A673 (cell line): ENCODE results near the gene SLC25A21. TPM values are rescaled to one million over a fixed set of nuclear protein-coding genes. Genes with fewer than 3 reads are reported as not detected.

Experiments used
- BruUV-seq: library from RNA; stranded (reverse); fragments of 400-500 nt; replicated peaks from 2 replicates; lab custom pipeline; 2021; lab: Mats Ljungman, UMichigan
- CTCF ChIA-PET: fragments of 300-600 bp; sonication (Branson Sonifier 250); formaldehyde crosslinking; loops from one replicate; lab custom pipeline; 2022; ENCODE audit warnings: antibody characterized with exemption; lab: Charles Lee
- POLR2A ChIA-PET: fragments of 300-600 bp; sonication (Branson Sonifier 250); formaldehyde crosslinking; loops from one replicate; lab custom pipeline; 2022; ENCODE audit warnings: antibody characterized with exemption; ENCODE audit not compliant: low non-redundant PET; lab: Charles Lee
- DNase-seq: peaks from one replicate; pipeline ENCODE4 v3.0.0-alpha.2; 2015; ENCODE audit warnings: low spot score
- H3K27ac ChIP-seq: fragments of 200-600 bp; sonication (generic); 2 replicates; pipeline ENCODE4 v1.5.1; 2016; ENCODE audit warnings: mixed run types, low read depth, mild to moderate bottlenecking, mixed read lengths, antibody characterized with exemption, low read length; ENCODE audit not compliant: poor library complexity, severe bottlenecking
- H3K27me3 ChIP-seq: fragments of 200-600 bp; sonication (generic); replicated peaks from 2 replicates; pipeline ENCODE4 v1.6.1; 2017; ENCODE audit warnings: mixed run types, low read depth, mild to moderate bottlenecking, mixed read lengths, antibody characterized with exemption, low read length; ENCODE audit not compliant: insufficient read depth, poor library complexity
- H3K36me3 ChIP-seq: fragments of 200-600 bp; sonication (generic); 2 replicates; pipeline ENCODE4 v1.6.1; 2016; ENCODE audit warnings: mixed run types, mild to moderate bottlenecking, mixed read lengths, antibody characterized with exemption, low read length; ENCODE audit not compliant: insufficient read depth, poor library complexity, severe bottlenecking
- H3K4me1 ChIP-seq: fragments of 200-600 bp; sonication (generic); 2 replicates; pipeline ENCODE4 v1.6.1; 2017; ENCODE audit warnings: mixed run types, mild to moderate bottlenecking, mixed read lengths, antibody characterized with exemption, low read length; ENCODE audit not compliant: insufficient read depth, poor library complexity, severe bottlenecking
- H3K4me3 ChIP-seq: fragments of 200-600 bp; sonication (generic); 2 replicates; pipeline ENCODE4 v1.5.1; 2016; ENCODE audit warnings: low read depth, mixed run types, mild to moderate bottlenecking, mixed read lengths, low read length; ENCODE audit not compliant: poor library complexity, severe bottlenecking
- H3K9me3 ChIP-seq: fragments of 200-600 bp; sonication (generic); 2 replicates; pipeline ENCODE4 v1.6.1; 2016; ENCODE audit warnings: mixed run types, low read depth, mild to moderate bottlenecking, mixed read lengths, antibody characterized with exemption, low read length; ENCODE audit not compliant: poor library complexity, severe bottlenecking
- CTCF ChIP-seq: fragments of 300-800, 200-600 bp; sonication (generic); conservative IDR thresholded peaks from 2 replicates; pipeline ENCODE4 v1.5.1; 2017; ENCODE audit warnings: low read depth, mild to moderate bottlenecking, antibody characterized with exemption, low read length, moderate library complexity, mixed read lengths
- EZH2 ChIP-seq: fragments of 200-600 bp; sonication (generic); IDR thresholded peaks from 2 replicates; pipeline ENCODE4 v1.6.1; 2017; ENCODE audit warnings: borderline replicate concordance, low read depth, mild to moderate bottlenecking, mixed read lengths, antibody characterized with exemption, low read length; ENCODE audit not compliant: poor library complexity, severe bottlenecking
- intact Hi-C: fragments of 100-400 bp; cut with micrococcal nuclease; formaldehyde crosslinking; loops from one replicate; pipeline ENCODE4 v1.10.0; 2022; ENCODE audit not compliant: unreplicated experiment
- total RNA-seq: library from RNA; stranded (reverse); gene quantifications from 2 replicates; pipeline ENCODE4 v1.2.3, GENCODE V29; 2021

Gene SLC25A21
- total RNA-seq, 1 experiment from 2014 or later, result 4.7 TPM

- no TSS peak for BruUV-seq
- Histone ChIP-seq H3K27ac (no peak overlapping the region), H3K4me1 (no peaks in the 10 kb centered on the region), H3K36me3 (no peaks in the 10 kb centered on the region), H3K4me3 (no peak overlapping the region), H3K27me3 (no peaks in the 10 kb centered on the region), H3K9me3 (peaks cover 4% of the 10 kb centered on the region)
- DNase-seq, result no peak
- ChIA-PET CTCF (no interaction called here), POLR2A (no interaction called here)
- TF ChIP-seq EZH2 (no peak), CTCF (no peak)
- intact Hi-C loops, result no loop called here
These were observed 386.9 kb downstream of the SLC25A21 start for GRCh38 chr14:36785511-36785910.

GRCh38 chr14:36784541-36784940 lies 387.9 kb downstream of the SLC25A21 start:
- CTCF ChIA-PET, result no interaction called here
- intact Hi-C loops, result no loop called here

GRCh38 chr14:36781897-36782296 lies 390.5 kb downstream of the SLC25A21 start:
- Histone ChIP-seq H3K27ac (no peak overlapping the region), H3K9me3 (peaks cover 4% of the 10 kb centered on the region), H3K4me1 (no peaks in the 10 kb centered on the region), H3K27me3 (no peaks in the 10 kb centered on the region), H3K4me3 (no peak overlapping the region), H3K36me3 (no peaks in the 10 kb centered on the region)
- intact Hi-C loops, result no loop called here
- no TSS peak for BruUV-seq
- TF ChIP-seq EZH2, result no peak
- no peak for TF ChIP-seq CTCF
- no peak for DNase-seq
- ChIA-PET CTCF (no interaction called here), POLR2A (no interaction called here)

More at GRCh38 chr14:36784541-36784940, 387.9 kb downstream of the SLC25A21 start:
- H3K9me3 ChIP-seq, result peaks cover 4% of the 10 kb centered on the region
- BruUV-seq, result no TSS peak
- TF ChIP-seq EZH2, result no peak
- TF ChIP-seq CTCF, result no peak
- H3K27ac ChIP-seq, result no peak overlapping the region
- H3K36me3 ChIP-seq, result no peaks in the 10 kb centered on the region
- no peak overlapping the region for H3K4me3 ChIP-seq
- H3K4me1 ChIP-seq, result no peaks in the 10 kb centered on the region
- DNase-seq, result no peak
- H3K27me3 ChIP-seq, result no peaks in the 10 kb centered on the region
- POLR2A ChIA-PET, result no interaction called here
